Activated CD4-positive, alpha-beta memory T cell treated with anti-CD3 and anti-CD28 coated beads, Interleukin-2, amount 10 ng/mL, durations not matched to agents 7 days and 5 days (primary cell): ENCODE results near the gene ZNF675. TPM values are rescaled to one million over a fixed set of nuclear protein-coding genes. Genes with fewer than 3 reads are reported as not detected.
"Not testable (repeated sequence)": the region's sequence is repeated elsewhere in the genome, so short reads cannot be mapped to it uniquely, and the experiment has no call there.

Experiments
- CTCF ChIA-PET: fragments of 350-600 bp; sonication (Branson Sonifier 250); formaldehyde crosslinking; loops from one replicate; lab custom pipeline; 2021; ENCODE audit warnings: antibody characterized with exemption, inconsistent platforms; lab: Charles Lee
- POLR2A ChIA-PET: fragments of 350-600 bp; sonication (Branson Sonifier 250); formaldehyde crosslinking; loops from one replicate; lab custom pipeline; 2021; ENCODE audit warnings: antibody characterized with exemption; lab: Charles Lee
- DNase-seq: peaks from one replicate; pipeline ENCODE4 v3.0.0-alpha.2; 2020
- H3K27ac Mint-ChIP-seq: one replicate; pipeline ENCODE4 v1.8.0; 2021; ENCODE audit warnings: mild to moderate bottlenecking, mixed read lengths
- H3K27me3 Mint-ChIP-seq: one replicate; pipeline ENCODE4 v1.8.0; 2021; ENCODE audit warnings: mixed read lengths
- H3K36me3 Mint-ChIP-seq: one replicate; pipeline ENCODE4 v1.8.0; 2021; ENCODE audit warnings: low read depth, mixed read lengths
- H3K4me1 Mint-ChIP-seq: one replicate; pipeline ENCODE4 v1.8.0; 2021; ENCODE audit warnings: mixed read lengths
- H3K4me3 Mint-ChIP-seq: one replicate; pipeline ENCODE4 v1.8.0; 2021; ENCODE audit warnings: mild to moderate bottlenecking, mixed read lengths
- H3K9me3 Mint-ChIP-seq: one replicate; pipeline ENCODE4 v1.8.0; 2021; ENCODE audit warnings: mixed read lengths
- total RNA-seq, 2 experiments: library from RNA; stranded (reverse); gene quantifications; one replicate each; pipeline ENCODE4 v1.2.3, GENCODE V29; 2021

The ZNF675 gene
- total RNA-seq, 2 experiments from 2014 or later: 18.1 to 19.9 TPM

DNA sequence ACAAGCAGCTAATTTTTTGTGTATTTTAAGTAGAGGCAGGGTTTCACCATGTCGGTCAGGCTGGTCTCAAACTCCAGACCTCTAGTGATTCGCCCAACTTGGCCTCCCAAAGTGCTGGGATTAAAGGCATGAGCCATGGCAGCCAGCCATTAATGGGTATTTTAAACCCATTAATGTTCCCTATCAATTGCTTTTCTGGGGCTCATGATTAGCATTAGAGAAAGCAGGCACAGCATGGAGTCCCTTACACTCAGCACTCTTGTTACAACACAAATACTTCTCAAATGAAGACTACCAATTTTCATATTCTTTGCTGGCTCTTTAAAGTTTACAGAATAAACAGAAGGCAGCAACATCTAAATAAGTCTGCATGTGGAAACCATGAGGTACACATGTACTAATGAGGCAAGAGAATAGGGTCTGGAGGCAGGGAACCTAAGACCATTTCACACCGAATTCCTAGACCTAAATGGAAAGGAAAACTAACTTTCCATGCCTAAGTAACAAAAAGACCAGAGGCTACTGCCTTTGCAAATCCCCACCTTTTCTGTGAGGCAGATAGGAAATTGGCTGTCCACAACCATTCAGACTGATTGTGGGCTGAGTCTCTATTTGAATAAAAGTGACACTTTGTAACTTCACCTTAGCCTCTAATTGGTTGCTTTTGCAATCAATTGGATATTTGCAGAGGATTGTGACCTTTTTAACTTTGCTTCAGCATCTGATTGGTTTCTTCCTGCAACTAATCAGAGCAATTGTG is 21.2 kb downstream of the ZNF675 start:
- no peak overlapping the region for H3K27ac Mint-ChIP-seq
- peaks cover 59% of the 10 kb centered on the region for H3K9me3 Mint-ChIP-seq
- no peak for DNase-seq
- ChIA-PET CTCF (interaction anchor here (0.5 kb wide), 1 partner anchor 88 kb away, joined by 4 read pairs; no protein-coding TSS in a partner anchor), POLR2A (no interaction called here)
- H3K36me3 Mint-ChIP-seq: peaks cover 86% of the 10 kb centered on the region
- H3K4me3 Mint-ChIP-seq: no peak overlapping the region
- H3K27me3 Mint-ChIP-seq: no peaks in the 10 kb centered on the region
- H3K4me1 Mint-ChIP-seq: no peaks in the 10 kb centered on the region

DNA sequence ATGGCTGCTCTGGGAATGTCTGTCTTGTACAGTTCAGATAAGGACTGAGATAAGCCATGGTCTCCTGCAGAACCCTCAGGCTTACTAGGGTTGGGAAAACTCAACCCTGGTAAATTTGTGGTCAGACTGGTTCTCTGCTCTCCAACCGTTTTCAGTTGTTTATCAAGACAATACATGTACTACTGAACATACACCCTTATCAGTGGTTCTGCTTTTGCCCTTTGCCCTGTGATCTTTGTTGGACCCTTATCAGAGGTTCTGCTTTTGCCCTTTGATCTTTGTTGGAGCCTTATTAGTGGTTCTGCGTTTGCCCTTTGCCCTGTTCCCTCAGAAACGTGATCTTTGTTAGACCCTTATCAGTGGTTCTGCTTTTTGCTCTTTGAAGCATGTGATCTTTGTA is 37.2 kb downstream of the ZNF675 start:
- CTCF ChIA-PET: not testable (repeated sequence)

More for the DNA sequence above, 37.2 kb downstream of the ZNF675 start:
- DNase-seq, H3K27ac Mint-ChIP-seq, POLR2A ChIA-PET, H3K4me3 Mint-ChIP-seq, H3K4me1 Mint-ChIP-seq, H3K27me3 Mint-ChIP-seq: not testable (repeated sequence)
- Mint-ChIP-seq H3K36me3 (peaks cover 33% of the 10 kb centered on the region), H3K9me3 (peaks cover 57% of the 10 kb centered on the region)

Other genes with a start within 250 kb of the ZNF675 start
- gene ZNF681, start 71.7 kb upstream of the ZNF675 start, total RNA-seq: 1 to 10 TPM; 3.7 to 5.9 TPM
- 1 to 10 TPM; 8.7 to 9.7 TPM for gene ZNF726, start 227.7 kb upstream of the ZNF675 start, total RNA-seq